Caco-2 (cell line): Measurements from ENCODE around the gene SERPINB5. TPM values are rescaled to one million over a fixed set of nuclear protein-coding genes. Genes with fewer than 3 reads are reported as not detected.

ENCODE experiments used
- BruUV-seq: library from RNA; stranded (reverse); fragments of 400-500 nt; replicated peaks from 2 replicates; lab custom pipeline; 2021; lab: Mats Ljungman, UMichigan
- CTCF ChIA-PET: fragments of 300-600 bp; sonication (Branson Sonifier 250); formaldehyde crosslinking; loops from one replicate; lab custom pipeline; 2022; ENCODE audit warnings: antibody characterized with exemption; lab: Charles Lee
- POLR2A ChIA-PET: fragments of 300-600 bp; sonication (Branson Sonifier 250); formaldehyde crosslinking; loops from one replicate; lab custom pipeline; 2022; ENCODE audit warnings: antibody characterized with exemption; lab: Charles Lee
- DNase-seq, 2 experiments: peaks; one replicate each; pipeline versions ENCODE4 v3.0.0 to v3.0.0-alpha.2; 2020 to 2022
- H3K27me3 ChIP-seq: replicated peaks from 2 replicates; pipeline ENCODE4 v1.6.0; 2011; ENCODE audit warnings: low read length; ENCODE audit not compliant: control insufficient read depth, insufficient read depth
- H3K36me3 ChIP-seq: 2 replicates; pipeline ENCODE4 v1.5.1; 2011; ENCODE audit warnings: low read length; ENCODE audit not compliant: control insufficient read depth, insufficient read depth
- H3K4me1 ChIP-seq: fragments of 250-450 bp; sonication (Bioruptor Pico); 2 replicates; pipeline ENCODE4 v1.5.1; 2020; ENCODE audit warnings: mild to moderate bottlenecking
- H3K4me3 ChIP-seq: 2 replicates; pipeline ENCODE4 v1.5.1; 2011; ENCODE audit warnings: low read depth, mild to moderate bottlenecking, control low read depth, low read length
- H3K9me3 ChIP-seq: fragments of 250-450 bp; sonication (Bioruptor Pico); 2 replicates; pipeline ENCODE4 v1.5.1; 2020; ENCODE audit warnings: mild to moderate bottlenecking, moderate library complexity
- H3K27ac Mint-ChIP-seq: one replicate; pipeline ENCODE4 v1.8.0; 2022; ENCODE audit warnings: mixed read lengths; ENCODE audit not compliant: unreplicated experiment
- H3K27me3 Mint-ChIP-seq: one replicate; pipeline ENCODE4 v1.8.0; 2022; ENCODE audit warnings: mixed read lengths; ENCODE audit not compliant: insufficient read depth, unreplicated experiment
- H3K36me3 Mint-ChIP-seq: one replicate; pipeline ENCODE4 v1.8.0; 2022; ENCODE audit warnings: mild to moderate bottlenecking, mixed read lengths; ENCODE audit not compliant: insufficient read depth, unreplicated experiment
- H3K4me1 Mint-ChIP-seq: one replicate; pipeline ENCODE4 v1.8.0; 2022; ENCODE audit warnings: low read depth, mixed read lengths; ENCODE audit not compliant: unreplicated experiment
- H3K4me3 Mint-ChIP-seq: one replicate; pipeline ENCODE4 v1.8.0; 2022; ENCODE audit warnings: mild to moderate bottlenecking, moderate library complexity, mixed read lengths; ENCODE audit not compliant: unreplicated experiment
- H3K9me3 Mint-ChIP-seq: one replicate; pipeline ENCODE4 v1.8.0; 2022; ENCODE audit warnings: mixed read lengths; ENCODE audit not compliant: unreplicated experiment
- intact Hi-C: fragments of 100-400 bp; cut with micrococcal nuclease; formaldehyde crosslinking; loops from one replicate; pipeline ENCODE4 v1.10.0; 2022; ENCODE audit not compliant: unreplicated experiment
- total RNA-seq: library from RNA; stranded (reverse); gene quantifications from 2 replicates; pipeline ENCODE4 v1.2.3, GENCODE V29; 2022
- TF ChIP-seq, protein P1 (sequence below), 2 experiments: fragments of 200-600 bp in 1 of 2; IDR thresholded peaks; 1 replicate in 1 of 2; 2 replicates in 1 of 2; pipeline versions ENCODE4 v1.5.1 to v1.8.0; 2011 to 2022; ENCODE audit warnings: antibody characterized with exemption in 1 of 2, control low read depth in 1 of 2, inconsistent platforms in 1 of 2, low read depth in 1 of 2, low read length in 1 of 2, mild to moderate bottlenecking in 1 of 2, moderate library complexity in 1 of 2; ENCODE audit not compliant: insufficient read depth in 1 of 2, severe bottlenecking in 1 of 2, unreplicated experiment in 1 of 2

SERPINB5 gene
- total RNA-seq, 1 experiment from 2014 or later: not detected

DNA sequence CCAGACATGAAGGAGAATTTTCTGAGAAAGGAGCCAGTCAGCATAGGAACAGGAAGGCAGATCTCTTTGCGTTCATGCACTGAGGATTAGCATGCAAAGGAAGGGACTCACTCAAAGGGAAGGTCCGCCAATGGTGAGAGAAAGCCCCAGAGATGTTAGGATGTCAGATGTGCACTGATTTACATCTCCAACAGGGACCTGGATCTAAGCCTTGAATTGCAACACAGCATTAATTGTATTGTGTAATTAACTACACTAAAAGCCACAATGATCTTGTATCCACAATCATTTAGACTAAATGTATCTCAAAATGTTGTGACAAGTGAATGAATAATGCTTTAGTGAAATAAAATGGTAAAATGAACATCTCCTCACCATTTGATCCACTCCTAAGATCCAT lies 4.2 kb downstream of the SERPINB5 start:
- ChIA-PET CTCF (no interaction called here), POLR2A (no interaction called here)
- intact Hi-C loops: no loop called here
- Histone ChIP-seq H3K27me3 (no peaks in the 10 kb centered on the region), H3K36me3 (no peaks in the 10 kb centered on the region), H3K9me3 (no peaks in the 10 kb centered on the region), H3K4me1 (no peaks in the 10 kb centered on the region), H3K4me3 (no peak overlapping the region)
- DNase-seq: no peak
- Mint-ChIP-seq H3K4me1 (no peaks in the 10 kb centered on the region), H3K27ac (no peak overlapping the region), H3K36me3 (no peaks in the 10 kb centered on the region), H3K9me3 (no peaks in the 10 kb centered on the region), H3K27me3 (no peaks in the 10 kb centered on the region), H3K4me3 (no peak overlapping the region)
- BruUV-seq: no TSS peak
- TF ChIP-seq, protein P1, sequence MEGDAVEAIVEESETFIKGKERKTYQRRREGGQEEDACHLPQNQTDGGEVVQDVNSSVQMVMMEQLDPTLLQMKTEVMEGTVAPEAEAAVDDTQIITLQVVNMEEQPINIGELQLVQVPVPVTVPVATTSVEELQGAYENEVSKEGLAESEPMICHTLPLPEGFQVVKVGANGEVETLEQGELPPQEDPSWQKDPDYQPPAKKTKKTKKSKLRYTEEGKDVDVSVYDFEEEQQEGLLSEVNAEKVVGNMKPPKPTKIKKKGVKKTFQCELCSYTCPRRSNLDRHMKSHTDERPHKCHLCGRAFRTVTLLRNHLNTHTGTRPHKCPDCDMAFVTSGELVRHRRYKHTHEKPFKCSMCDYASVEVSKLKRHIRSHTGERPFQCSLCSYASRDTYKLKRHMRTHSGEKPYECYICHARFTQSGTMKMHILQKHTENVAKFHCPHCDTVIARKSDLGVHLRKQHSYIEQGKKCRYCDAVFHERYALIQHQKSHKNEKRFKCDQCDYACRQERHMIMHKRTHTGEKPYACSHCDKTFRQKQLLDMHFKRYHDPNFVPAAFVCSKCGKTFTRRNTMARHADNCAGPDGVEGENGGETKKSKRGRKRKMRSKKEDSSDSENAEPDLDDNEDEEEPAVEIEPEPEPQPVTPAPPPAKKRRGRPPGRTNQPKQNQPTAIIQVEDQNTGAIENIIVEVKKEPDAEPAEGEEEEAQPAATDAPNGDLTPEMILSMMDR (IDR thresholded peaks at IDR 0.05; ENCODE audit: insufficient read depth in 1 of 2, low read depth in 1 of 2, low read length in 1 of 2, severe bottlenecking in 1 of 2, unreplicated experiment in 1 of 2): no peak

DNA sequence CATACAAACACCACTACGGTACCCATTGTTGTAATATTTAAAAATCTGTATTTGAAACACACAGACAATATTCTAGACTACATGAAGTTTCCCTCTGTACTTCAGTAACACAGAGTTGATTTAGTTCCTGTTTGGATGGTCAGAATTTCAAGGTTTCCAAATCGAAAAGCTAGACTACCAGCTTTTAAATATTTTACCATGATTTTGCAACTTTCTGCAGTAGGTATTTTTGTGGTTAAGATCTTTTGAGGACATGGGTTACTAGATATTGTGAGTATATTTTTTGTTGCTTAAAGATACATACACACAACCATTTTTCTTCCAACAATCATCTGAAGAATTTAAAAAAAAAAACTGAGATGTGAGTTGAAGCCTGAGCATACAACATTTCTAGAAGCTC lies 10.9 kb downstream of the SERPINB5 start:
- Histone ChIP-seq H3K9me3 (no peaks in the 10 kb centered on the region), H3K4me1 (no peaks in the 10 kb centered on the region), H3K36me3 (no peaks in the 10 kb centered on the region), H3K27me3 (no peaks in the 10 kb centered on the region), H3K4me3 (no peak overlapping the region)
- POLR2A ChIA-PET: no interaction called here
- H3K9me3 Mint-ChIP-seq: no peaks in the 10 kb centered on the region
- BruUV-seq: no TSS peak
- CTCF ChIA-PET: no interaction called here
- H3K27ac Mint-ChIP-seq: no peak overlapping the region
- intact Hi-C loops: no loop called here
- no peaks in the 10 kb centered on the region for H3K4me1 Mint-ChIP-seq
- H3K4me3 Mint-ChIP-seq: no peak overlapping the region
- DNase-seq: no peak
- H3K36me3 Mint-ChIP-seq: no peaks in the 10 kb centered on the region
- H3K27me3 Mint-ChIP-seq: no peaks in the 10 kb centered on the region
- TF ChIP-seq, protein P1 (IDR thresholded peaks at IDR 0.05; ENCODE audit: insufficient read depth in 1 of 2, low read depth in 1 of 2, low read length in 1 of 2, severe bottlenecking in 1 of 2, unreplicated experiment in 1 of 2): no peak

DNA sequence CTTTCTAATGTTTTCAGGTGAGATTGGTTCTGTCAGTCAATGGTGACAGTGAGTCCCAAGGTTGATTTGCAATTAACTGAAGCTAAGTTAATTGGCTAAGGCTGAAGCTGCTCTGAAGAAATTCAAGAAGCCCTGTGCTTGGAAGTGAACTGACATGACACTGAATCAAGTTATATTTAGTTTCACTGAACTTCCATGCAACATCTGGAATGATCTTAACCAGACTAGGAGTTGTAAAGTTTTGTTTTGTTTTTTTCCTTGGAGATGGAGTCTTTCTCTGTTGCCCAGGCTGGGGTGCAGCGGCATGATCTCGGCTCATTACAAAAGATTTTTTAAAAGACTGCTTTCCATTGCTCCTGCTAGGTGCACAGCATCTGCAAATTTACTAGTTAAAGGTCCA lies 11.4 kb downstream of the SERPINB5 start:
- H3K36me3 ChIP-seq: no peaks in the 10 kb centered on the region
- Mint-ChIP-seq H3K36me3 (no peaks in the 10 kb centered on the region), H3K27me3 (no peaks in the 10 kb centered on the region), H3K4me1 (no peaks in the 10 kb centered on the region), H3K27ac (no peak overlapping the region), H3K9me3 (no peaks in the 10 kb centered on the region), H3K4me3 (no peak overlapping the region)
- CTCF ChIA-PET: no interaction called here
- H3K9me3 ChIP-seq: no peaks in the 10 kb centered on the region
- H3K4me1 ChIP-seq: no peaks in the 10 kb centered on the region
- POLR2A ChIA-PET: no interaction called here
- TF ChIP-seq, protein P1 (IDR thresholded peaks at IDR 0.05; ENCODE audit: insufficient read depth in 1 of 2, low read depth in 1 of 2, low read length in 1 of 2, severe bottlenecking in 1 of 2, unreplicated experiment in 1 of 2): no peak
- intact Hi-C loops: no loop called here
- DNase-seq: no peak
- no TSS peak for BruUV-seq
- no peaks in the 10 kb centered on the region for H3K27me3 ChIP-seq
- H3K4me3 ChIP-seq: no peak overlapping the region
